ENCODE measurements around the gene RAD9A. TPM values are rescaled to one million over a fixed set of nuclear protein-coding genes. Genes with fewer than 3 reads are reported as not detected.

The RAD9A gene
- total RNA-seq, 6 donors from 2014 or later, result 20.4 to 115 (median 28.2) TPM

DNA sequence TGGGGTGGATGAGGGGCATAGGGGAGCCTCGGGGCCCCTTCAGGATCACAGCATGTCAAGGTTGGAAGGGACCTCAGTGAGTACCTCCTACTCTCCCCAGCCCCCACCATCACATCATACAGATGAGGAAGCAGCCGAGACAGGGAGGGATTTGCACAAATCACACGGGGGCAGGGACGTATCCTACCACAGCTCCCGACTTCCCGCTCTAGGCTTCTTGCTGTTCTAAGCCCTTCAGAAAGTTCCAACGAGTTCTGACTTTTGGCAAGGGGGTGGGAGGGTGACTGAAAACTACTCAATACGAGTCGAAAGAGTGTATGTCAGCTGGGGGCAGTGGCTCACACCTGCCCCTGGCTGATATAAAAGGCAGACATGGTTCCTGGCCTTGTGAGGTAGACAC lies 4.7 kb upstream of the RAD9A start:
- Histone ChIP-seq H3K27me3 (no peaks in the 10 kb centered on the region), H3K36me3 (no peaks in the 10 kb centered on the region), H3K4me3 (no peak overlapping the region), H3K27ac (no peak overlapping the region), H3K9me3 (no peaks in the 10 kb centered on the region), H3K4me1 (peaks cover 12 to 32% (median 17%) of the 10 kb centered on the region in 4 donors)
- TF ChIP-seq EP300 (IDR thresholded peaks at IDR 0.05), result no peak
- TF ChIP-seq POLR2A (IDR thresholded peaks at IDR 0.05), result no peak
- TF ChIP-seq, protein P1, sequence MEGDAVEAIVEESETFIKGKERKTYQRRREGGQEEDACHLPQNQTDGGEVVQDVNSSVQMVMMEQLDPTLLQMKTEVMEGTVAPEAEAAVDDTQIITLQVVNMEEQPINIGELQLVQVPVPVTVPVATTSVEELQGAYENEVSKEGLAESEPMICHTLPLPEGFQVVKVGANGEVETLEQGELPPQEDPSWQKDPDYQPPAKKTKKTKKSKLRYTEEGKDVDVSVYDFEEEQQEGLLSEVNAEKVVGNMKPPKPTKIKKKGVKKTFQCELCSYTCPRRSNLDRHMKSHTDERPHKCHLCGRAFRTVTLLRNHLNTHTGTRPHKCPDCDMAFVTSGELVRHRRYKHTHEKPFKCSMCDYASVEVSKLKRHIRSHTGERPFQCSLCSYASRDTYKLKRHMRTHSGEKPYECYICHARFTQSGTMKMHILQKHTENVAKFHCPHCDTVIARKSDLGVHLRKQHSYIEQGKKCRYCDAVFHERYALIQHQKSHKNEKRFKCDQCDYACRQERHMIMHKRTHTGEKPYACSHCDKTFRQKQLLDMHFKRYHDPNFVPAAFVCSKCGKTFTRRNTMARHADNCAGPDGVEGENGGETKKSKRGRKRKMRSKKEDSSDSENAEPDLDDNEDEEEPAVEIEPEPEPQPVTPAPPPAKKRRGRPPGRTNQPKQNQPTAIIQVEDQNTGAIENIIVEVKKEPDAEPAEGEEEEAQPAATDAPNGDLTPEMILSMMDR (IDR thresholded peaks at IDR 0.05), result no peak
- no peak for TF ChIP-seq POLR2AphosphoS5 (IDR thresholded peaks at IDR 0.05)
- DNase-seq, result no peak
- WGBS, 2 donors, result 29 to 31% methylated on average over 8 to 9 of the region's 9 CpGs
- no peak for ATAC-seq (ENCODE audit: low FRiP score in 2 of 2)

DNA sequence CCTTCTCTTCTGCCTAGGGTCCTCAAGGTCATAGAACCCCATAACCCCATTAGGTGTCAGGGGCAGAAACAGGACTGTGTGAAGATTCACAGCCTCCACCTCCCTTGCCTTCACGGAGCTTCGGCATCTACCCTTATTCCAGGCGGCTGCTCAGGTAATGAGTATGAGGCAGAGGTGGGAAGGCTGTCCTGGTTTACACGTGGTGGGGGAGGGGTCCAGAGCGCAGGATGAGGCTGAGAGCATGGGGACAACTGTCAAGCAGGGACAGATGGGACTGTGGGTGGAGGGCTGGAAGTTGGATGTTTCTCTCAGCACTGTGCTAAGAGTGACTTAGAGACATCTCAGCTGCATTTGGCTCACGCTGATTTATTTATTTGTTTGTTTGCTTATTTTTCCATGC lies 4.3 kb upstream of the RAD9A start:
- no peak overlapping the region for H3K4me3 ChIP-seq
- H3K36me3 ChIP-seq, result no peaks in the 10 kb centered on the region
- DNase-seq, result no peak
- peaks cover 12 to 31% (median 16%) of the 10 kb centered on the region in 4 donors for H3K4me1 ChIP-seq
- no peak for ATAC-seq (ENCODE audit: low FRiP score in 2 of 2)
- no peaks in the 10 kb centered on the region for H3K9me3 ChIP-seq
- TF ChIP-seq POLR2A (IDR thresholded peaks at IDR 0.05) (no peak), EP300 (IDR thresholded peaks at IDR 0.05) (no peak), POLR2AphosphoS5 (IDR thresholded peaks at IDR 0.05) (no peak)
- TF ChIP-seq, protein P1 (IDR thresholded peaks at IDR 0.05), result no peak
- H3K27ac ChIP-seq, result no peak overlapping the region
- no peaks in the 10 kb centered on the region for H3K27me3 ChIP-seq
- WGBS, 2 donors, result 56 to 70% methylated on average over 6 of the region's 6 CpGs

DNA sequence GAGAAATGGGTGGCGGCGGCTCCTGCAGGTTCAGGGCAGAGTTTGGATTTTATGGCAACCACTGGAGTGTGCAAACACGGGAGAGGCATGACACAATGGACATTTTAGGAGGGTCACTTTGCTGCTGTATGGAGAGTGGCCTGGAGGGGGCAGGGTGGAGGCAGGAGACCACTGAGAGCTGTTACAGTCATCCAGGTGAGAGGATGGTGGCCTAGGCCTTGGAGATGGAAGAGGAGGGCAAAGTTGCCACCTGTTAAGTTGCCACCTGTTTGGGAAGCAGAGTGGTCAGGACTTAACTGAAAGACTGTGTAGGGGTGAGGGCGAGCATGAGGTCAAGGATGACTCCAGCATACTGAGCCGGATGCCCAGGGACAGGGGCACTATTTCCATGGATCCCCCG lies 2.3 kb upstream of the RAD9A start:
- H3K27ac ChIP-seq, result no peak overlapping the region
- no peaks in the 10 kb centered on the region for H3K9me3 ChIP-seq
- ATAC-seq (ENCODE audit: low FRiP score in 2 of 2), result no peak
- peaks cover 0 to 6% (median 0%) of the 10 kb centered on the region in 4 donors for H3K36me3 ChIP-seq
- TF ChIP-seq, protein P1 (IDR thresholded peaks at IDR 0.05), result peak in 5 of 6 experiments; percentile 36 to 58 (median 43)
- TF ChIP-seq POLR2AphosphoS5 (IDR thresholded peaks at IDR 0.05), result no peak
- peaks cover 16 to 40% (median 20%) of the 10 kb centered on the region in 4 donors for H3K4me1 ChIP-seq
- no peak for DNase-seq
- no peak overlapping the region for H3K4me3 ChIP-seq
- H3K27me3 ChIP-seq, result no peaks in the 10 kb centered on the region
- 60 to 62% methylated on average over 4 to 6 of the region's 6 CpGs for WGBS, 2 donors

DNA sequence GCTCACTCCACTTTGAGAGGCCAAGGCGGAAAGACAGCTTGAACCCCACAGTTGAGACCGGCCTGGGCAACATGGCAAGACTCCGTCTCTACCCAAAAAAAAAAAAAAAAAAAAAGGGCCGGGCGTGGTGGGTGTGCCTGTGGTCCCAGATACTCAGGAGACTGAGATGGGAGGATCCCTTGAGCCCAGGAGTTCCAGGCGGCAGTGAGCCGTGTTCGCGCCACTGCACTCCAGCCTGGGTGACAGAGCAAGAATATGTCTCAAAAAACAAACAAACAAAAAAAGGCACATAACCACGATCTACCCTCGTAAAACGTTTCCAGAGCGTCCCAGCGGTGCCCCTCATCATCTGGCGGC lies 861 bp upstream of the RAD9A start:
- WGBS, 2 donors, result 13 to 14% methylated on average over 15 of the region's 15 CpGs
- TF ChIP-seq, protein P1 (IDR thresholded peaks at IDR 0.05), result no peak
- no peak for TF ChIP-seq POLR2AphosphoS5 (IDR thresholded peaks at IDR 0.05)
- Histone ChIP-seq H3K4me3 (peak overlapping the region; percentile 74 to 100 (median 88)), H3K36me3 (peaks cover 0 to 13% (median 8%) of the 10 kb centered on the region in 4 donors), H3K4me1 (peaks cover 16 to 36% (median 20%) of the 10 kb centered on the region in 4 donors), H3K27me3 (no peaks in the 10 kb centered on the region), H3K27ac (peak overlapping the region; percentile 85 to 91 (median 88)), H3K9me3 (no peaks in the 10 kb centered on the region)
- DNase-seq (no peak), ATAC-seq (ENCODE audit: low FRiP score in 2 of 2) (no peak)

DNA sequence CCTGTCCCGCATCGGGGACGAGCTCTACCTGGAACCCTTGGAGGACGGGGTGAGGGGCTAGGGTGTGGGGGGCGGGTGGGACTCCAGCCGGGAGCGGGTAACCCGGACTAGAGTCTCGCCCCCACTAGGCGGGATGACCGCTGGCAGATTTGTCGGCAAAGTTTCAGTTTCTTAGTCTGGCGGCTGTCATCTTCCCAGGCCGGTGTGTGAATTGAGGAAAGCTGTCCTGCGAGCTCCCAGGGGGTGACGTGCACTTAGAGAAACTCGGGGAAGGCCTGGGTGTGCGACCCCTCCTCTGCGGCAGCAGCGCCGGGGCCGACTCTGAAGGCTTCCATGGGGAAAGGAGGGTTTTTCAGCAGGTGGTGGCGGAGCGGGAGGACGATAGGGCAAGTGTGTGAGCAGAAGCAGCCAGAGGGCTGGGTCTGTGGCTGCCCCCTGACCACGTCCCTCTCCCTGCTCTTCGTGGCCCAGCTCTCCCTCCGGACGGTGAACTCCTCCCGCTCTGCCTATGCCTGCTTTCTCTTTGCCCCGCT lies 463 bp downstream of the RAD9A start:
- peaks cover 1 to 26% (median 21%) of the 10 kb centered on the region in 4 donors for H3K36me3 ChIP-seq
- peaks cover 16 to 45% (median 20%) of the 10 kb centered on the region in 4 donors for H3K4me1 ChIP-seq
- no peaks in the 10 kb centered on the region for H3K27me3 ChIP-seq
- peak overlapping the region; percentile 85 to 91 (median 88) for H3K27ac ChIP-seq
- no peak for TF ChIP-seq POLR2A (IDR thresholded peaks at IDR 0.05)
- H3K9me3 ChIP-seq, result no peaks in the 10 kb centered on the region
- peak overlapping the region; percentile 74 to 100 (median 88) for H3K4me3 ChIP-seq
- DNase-seq, result no peak
- ATAC-seq (ENCODE audit: low FRiP score in 2 of 2), result peak in 1 of 2 donors; percentile 1
- 10 to 24% methylated on average over 13 to 30 of the region's 31 CpGs for WGBS, 2 donors
